ENCODE data around the gene GATD1.

DNA sequence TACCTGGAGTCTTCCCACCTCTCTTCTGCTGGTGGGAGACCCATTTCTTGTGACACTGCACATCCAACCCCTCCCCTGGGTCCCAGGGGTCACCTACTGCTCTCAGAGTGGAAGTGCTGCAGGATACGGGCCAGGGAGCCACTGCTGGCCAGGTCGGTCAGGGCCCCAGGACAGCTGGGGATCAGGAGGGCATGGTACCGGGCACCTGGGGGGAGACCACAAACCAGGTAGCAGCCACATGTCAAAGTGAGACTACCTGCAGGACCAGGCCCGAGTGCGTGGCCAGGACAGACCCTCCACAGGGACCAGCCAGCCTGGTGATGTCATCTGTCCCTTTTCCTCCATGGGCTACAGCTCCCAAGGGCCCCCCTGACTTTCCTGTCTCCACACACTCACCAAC, 3.9 kb downstream of the GATD1 start:
- no peak for TF ChIP-seq EZH2 (IDR thresholded peaks at IDR 0.05; ENCODE audit: insufficient read depth, low read length)
- TF ChIP-seq, protein P1, sequence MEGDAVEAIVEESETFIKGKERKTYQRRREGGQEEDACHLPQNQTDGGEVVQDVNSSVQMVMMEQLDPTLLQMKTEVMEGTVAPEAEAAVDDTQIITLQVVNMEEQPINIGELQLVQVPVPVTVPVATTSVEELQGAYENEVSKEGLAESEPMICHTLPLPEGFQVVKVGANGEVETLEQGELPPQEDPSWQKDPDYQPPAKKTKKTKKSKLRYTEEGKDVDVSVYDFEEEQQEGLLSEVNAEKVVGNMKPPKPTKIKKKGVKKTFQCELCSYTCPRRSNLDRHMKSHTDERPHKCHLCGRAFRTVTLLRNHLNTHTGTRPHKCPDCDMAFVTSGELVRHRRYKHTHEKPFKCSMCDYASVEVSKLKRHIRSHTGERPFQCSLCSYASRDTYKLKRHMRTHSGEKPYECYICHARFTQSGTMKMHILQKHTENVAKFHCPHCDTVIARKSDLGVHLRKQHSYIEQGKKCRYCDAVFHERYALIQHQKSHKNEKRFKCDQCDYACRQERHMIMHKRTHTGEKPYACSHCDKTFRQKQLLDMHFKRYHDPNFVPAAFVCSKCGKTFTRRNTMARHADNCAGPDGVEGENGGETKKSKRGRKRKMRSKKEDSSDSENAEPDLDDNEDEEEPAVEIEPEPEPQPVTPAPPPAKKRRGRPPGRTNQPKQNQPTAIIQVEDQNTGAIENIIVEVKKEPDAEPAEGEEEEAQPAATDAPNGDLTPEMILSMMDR (IDR thresholded peaks at IDR 0.05; ENCODE audit: insufficient read depth, low read depth, low read length): no peak
